ENCODE measurements around the gene GIMAP2. TPM values are rescaled to one million over a fixed set of nuclear protein-coding genes. Genes with fewer than 3 reads are reported as not detected.
"Not testable (repeated sequence)": the region's sequence is repeated elsewhere in the genome, so short reads cannot be mapped to it uniquely, and the experiment has no call there.

The GIMAP2 gene
- total RNA-seq, 1 donor from 2014 or later: 12.5 TPM

DNA sequence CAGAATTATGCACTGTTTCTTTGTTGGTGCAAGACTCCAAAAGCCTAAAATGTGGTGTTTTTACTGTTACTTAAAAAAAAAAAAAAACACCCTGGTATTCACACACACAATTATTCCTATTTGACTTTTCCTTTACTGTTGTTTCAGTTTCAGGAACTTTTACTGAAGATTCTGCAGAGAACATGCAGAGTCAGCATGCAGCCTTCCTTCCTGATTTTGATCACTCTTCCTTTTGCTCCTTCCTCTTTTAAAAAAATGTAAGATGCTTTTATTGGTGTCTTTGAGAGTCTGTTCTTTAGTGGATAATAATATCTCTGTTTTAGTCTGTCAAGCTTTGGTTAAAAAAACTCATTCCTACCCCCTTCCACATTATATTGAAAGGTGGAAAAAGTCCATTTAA, 9.2 kb upstream of the GIMAP2 start:
- DNase-seq (ENCODE audit: low spot score): not testable (repeated sequence)

DNA sequence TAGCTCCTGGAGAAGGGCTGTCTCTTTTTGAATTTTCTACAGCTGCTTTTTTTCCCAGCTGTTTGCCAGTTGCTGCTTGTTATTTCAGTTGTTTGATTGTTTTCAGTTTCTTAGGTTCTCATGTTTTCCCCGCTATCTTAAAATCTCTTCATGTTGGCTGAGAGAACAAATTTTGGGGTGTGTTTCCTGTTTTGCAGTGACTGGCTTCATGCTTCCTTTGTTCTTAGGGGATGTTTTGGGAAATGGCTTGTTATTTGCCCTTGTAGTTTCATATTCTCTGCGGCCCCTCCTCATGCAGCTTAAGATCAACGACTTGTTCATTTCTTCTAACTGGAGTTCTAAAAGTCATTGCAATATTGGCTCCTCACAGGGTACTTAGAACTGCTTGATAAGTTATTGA, 8.7 kb upstream of the GIMAP2 start:
- not testable (repeated sequence) for DNase-seq (ENCODE audit: low spot score)

DNA sequence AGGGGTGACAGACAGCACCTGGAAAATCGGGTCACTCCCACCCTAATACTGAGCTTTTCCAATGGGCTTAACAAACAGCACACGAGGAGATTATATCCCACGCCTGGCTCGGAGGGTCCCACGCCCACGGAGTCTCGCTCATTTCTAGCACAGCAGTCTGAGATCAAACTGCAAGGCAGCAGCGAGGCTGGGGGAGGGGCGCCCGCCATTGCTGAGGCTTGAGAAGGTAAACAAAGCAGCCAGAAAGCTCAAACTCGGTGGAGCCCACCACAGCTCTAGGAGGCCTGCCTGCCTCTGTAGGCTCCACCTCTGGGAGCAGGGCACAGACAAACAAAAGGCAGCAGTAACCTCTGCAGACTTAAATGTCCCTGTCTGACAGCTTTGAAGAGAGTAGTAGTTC, 6.9 kb upstream of the GIMAP2 start:
- DNase-seq (ENCODE audit: low spot score): not testable (repeated sequence)

DNA sequence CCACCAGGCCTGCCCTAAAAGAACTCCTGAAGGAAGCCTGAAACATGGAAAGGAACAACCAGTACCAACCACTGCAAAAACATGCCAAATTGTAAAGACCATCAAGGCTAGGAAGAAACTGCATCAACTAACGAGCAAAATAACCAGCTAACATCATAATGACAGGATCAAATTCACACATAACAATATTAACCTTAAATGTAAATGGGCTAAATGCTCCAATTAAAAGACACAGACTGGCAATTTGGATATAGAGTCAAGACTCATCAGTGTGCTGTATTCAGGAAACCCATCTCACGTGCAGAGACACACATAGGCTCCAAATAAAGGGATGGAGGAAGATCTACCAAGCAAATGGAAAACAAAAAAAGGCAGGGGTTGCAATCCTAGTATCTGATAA, 5.1 kb upstream of the GIMAP2 start:
- not testable (repeated sequence) for DNase-seq (ENCODE audit: low spot score)

DNA sequence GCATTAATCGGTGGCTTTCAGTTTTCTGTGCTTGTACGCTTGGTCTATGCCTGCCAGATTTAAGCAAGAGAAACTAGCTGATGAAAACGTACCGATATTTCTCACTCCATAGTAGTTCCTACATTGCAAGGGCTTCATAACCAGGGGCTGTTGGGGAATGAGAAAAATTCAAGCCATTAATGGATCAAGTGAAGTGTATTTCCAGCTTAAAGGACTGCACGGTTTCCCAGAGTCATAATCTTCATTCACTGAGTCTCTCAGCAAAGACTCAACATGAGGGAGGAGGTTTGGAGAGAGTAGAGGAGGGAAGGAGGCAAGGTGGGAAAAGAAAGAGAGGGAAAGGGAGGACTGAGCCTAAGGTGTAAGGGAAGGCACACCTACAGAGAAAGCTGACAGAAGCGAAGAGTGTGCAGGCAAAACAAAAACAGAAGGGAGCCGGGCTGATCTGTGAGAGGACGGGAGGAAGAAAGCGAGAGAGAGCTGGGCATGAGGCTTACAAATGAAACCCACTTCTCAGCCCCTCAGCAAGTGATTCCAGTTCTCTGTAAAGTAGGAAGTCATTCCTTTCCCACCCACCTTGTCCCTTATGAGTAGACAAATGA, 625 bp downstream of the GIMAP2 start:
- no peak for DNase-seq (ENCODE audit: low spot score)

DNA sequence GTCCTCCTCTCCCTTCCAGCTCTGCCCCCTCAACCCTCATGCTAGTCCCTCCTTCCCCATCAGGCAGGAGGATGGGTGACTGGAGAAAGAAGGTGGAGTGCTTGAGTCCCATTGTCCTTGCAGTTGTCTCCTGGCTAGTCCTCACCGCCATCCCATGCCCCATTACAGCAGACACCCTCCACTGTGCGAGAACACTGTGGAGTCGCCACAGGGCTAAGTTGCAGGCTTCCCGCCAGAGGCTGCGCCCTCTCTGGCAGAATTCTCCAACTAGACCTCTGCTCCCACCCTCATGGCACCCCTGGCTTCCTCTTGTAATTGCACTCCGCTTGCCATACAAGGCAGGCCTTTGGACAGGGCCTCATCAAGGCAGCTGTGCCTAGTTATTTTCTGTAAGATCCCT, 3.1 kb downstream of the GIMAP2 start:
- DNase-seq (ENCODE audit: low spot score): no peak

DNA sequence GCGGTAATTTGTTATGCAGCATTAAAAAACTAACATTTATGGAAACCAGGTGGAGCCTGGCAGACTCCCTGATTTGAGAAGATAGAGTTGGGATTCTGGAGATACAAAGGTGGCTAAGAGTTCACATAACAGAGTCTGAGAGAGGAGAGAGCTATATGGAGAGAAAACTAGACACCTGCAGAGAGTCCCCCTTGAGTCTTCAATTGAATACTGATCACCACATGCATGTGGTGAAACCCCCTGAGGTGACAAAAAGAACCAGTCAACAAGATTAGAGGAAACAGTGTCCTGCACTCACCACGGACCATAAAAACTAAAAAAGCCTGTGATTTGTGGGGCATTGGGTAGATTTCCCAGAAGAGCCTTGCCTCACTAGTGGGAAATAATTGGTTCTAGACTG, 10.1 kb downstream of the GIMAP2 start:
- no peak for DNase-seq (ENCODE audit: low spot score)

DNA sequence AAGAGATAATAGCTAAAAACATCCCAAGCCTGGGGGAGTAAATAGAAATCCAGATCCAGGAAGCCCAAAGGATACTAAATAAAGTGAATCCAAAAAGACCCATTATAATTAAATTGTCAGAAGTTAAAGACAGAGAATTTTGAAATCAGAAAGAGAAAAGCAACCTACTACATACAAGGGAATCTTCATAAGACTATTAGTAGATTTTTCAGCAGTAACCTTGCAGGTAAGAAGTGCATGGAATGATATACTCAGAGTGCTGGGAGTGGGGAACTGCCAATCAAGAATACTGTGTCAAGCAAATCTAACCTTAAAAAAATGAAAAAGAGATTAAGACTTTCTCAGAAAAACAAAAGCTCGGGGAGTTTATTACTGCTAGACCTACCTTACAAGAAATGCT, 17.7 kb downstream of the GIMAP2 start:
- DNase-seq (ENCODE audit: low spot score): no peak

GRCh38 chr7:150715293-150715692, 29.8 kb downstream of the GIMAP2 start:
- no peak for DNase-seq (ENCODE audit: low spot score)

- no peak for DNase-seq (ENCODE audit: low spot score)
Measured at GRCh38 chr7:150715738-150716137, 30.2 kb downstream of the GIMAP2 start.

GRCh38 chr7:150716368-150716767, 30.9 kb downstream of the GIMAP2 start, which contains the start of gene GIMAP1:
GIMAP1 (plus strand) TSS chr7:150716613; CDS start chr7:150719048, 2,435 bp downstream.
- no peak for DNase-seq (ENCODE audit: low spot score)

DNA sequence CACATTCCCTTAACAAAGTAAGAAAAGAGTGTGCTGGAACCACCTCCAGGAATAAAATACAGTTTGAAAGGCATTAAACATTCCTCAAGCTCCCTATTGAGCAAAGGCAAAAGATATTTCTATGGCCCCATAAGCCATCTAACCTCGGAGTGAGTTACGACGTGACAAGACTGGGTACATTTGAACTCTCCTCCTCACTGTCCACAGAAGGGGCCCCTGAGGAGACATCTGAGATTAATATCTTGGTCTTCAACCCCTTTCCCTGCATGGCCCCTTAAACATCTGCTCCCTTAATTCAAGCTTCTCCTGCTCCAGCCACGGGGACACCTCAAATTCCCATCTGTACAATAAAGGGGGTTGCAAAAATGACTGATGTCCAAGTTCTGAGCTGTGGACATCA, 31.4 kb downstream of the GIMAP2 start:
- DNase-seq (ENCODE audit: low spot score): no peak

- no peak for DNase-seq (ENCODE audit: low spot score)
Measured at GRCh38 chr7:150717814-150718420, 32.4 kb downstream of the GIMAP2 start.

DNA sequence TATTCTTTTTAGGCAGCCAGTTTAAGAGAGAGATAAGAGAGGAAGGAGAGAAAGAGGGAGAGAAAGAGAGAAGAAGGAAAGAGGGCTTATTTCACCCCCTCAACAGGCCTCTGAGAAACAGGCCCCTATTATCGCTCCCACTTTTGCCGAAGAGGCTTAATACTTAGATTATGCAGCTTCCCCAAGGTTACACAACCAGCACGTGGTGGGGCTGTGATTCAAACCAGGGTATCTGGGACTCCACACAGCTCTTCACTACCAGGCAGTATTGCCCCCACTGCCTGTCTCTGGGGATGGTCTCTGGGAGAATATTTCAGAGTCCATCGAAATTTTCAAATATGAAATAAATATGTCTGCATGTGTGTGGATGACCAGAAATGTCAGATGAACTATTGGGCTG, 33.9 kb downstream of the GIMAP2 start:
- DNase-seq (ENCODE audit: low spot score): no peak

GRCh38 chr7:150719960-150720891, 34.7 kb downstream of the GIMAP2 start:
- DNase-seq (ENCODE audit: low spot score): no peak

GRCh38 chr7:150721970-150722373, 36.5 kb downstream of the GIMAP2 start:
- DNase-seq (ENCODE audit: low spot score): no peak

GRCh38 chr7:150722431-150722931, 37.0 kb downstream of the GIMAP2 start:
- no peak for DNase-seq (ENCODE audit: low spot score)

- no peak for DNase-seq (ENCODE audit: low spot score)
Measured at GRCh38 chr7:150723467-150723866, 38.0 kb downstream of the GIMAP2 start.

- no peak for DNase-seq (ENCODE audit: low spot score)
Measured at GRCh38 chr7:150727381-150727780, 41.9 kb downstream of the GIMAP2 start.

DNA sequence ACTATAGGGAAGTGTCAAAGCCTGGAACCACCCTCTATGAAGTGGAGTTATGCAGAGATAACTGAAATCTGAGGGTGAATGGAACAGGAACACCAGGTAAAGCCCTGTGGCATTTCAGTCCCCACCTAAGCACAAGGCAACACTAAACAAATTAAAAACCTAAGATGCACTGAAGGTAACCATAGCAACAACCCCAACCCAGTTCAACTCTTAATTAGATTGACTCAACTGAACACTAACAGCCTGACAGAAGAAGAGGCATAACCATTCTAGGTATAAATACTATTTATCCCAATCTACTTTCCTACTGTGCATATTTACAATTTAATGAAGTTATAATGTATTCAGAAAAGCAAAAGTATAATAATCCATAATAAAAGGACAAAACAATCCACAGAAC, 42.5 kb downstream of the GIMAP2 start:
- DNase-seq (ENCODE audit: low spot score): no peak

- no peak for DNase-seq (ENCODE audit: low spot score)
Measured at GRCh38 chr7:150728609-150729008, 43.1 kb downstream of the GIMAP2 start.

- DNase-seq (ENCODE audit: low spot score): no peak
Measured at GRCh38 chr7:150731916-150732315, 46.4 kb downstream of the GIMAP2 start.
